Cerebellar nuclear complex (tissue), 1 donor: ENCODE measurements around the gene SYT5.
"Not testable (repeated sequence)": the region's sequence is repeated elsewhere in the genome, so short reads cannot be mapped to it uniquely, and the experiment has no call there.

Experiments
- DNase-seq, 2 experiments: peaks; one replicate each; lab custom pipeline; 2025; lab: John Stamatoyannopoulos, UW

The SYT5 gene

DNA sequence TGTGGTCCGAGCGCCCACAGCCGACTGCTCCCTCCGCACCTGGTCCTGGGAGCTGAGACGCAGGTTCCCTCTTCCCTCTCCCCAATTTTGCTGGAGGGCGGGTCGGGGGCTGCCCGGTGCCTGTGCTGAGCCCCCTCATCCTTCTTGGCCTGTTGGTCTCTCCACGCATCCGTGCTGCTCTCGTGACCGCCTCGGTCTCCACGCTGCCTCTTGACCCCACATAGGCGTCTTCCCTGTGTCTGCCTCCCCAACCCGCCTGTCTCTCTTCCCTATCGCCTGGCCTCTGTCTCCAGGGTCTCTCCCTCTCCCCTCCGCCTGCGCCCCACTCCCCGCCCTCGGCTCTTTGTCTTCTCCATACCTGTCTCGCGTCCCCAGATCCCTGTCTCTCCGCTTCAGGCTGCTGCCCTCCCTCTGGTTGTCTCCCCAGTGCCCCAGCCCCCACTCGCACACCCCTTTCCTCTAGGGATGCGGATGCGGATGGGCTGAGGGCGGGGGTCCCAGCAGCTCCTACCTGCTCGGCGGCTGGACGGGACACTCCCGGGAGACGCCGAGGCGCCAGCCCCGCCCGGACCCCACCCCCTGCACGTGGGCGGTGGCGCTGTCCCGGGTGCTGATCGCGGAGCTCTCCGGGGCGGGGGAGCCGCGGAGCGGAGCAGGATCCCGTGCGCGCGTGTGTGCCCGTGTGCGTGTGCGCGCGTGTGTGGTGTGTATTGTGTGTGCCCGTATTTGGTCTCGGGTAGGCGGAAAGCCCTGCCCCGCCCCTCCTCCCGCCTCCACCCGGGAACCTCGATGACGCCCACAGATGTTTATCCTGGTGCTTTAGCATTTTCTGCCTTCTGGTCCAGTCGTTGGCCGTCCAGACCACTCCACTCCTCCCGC, at the start of gene SYT5:
TSS of gene SYT5 (minus strand) at position 684 of the 879 bp plus-strand sequence. CDS start 1,248 bp downstream, outside the sequence.
- DNase-seq = no peak

GRCh38 chr19:55229789-55230182, 49.7 kb upstream of the SYT5 start:
- no peak for DNase-seq

GRCh38 chr19:55229145-55229788, 49.2 kb upstream of the SYT5 start:
- no peak for DNase-seq

- no peak for DNase-seq
Measured at GRCh38 chr19:55228403-55229031, 48.4 kb upstream of the SYT5 start, which contains the start of gene TMEM86B. Gene TMEM86B, minus strand, starts transcription at chr19:55228763. Its CDS starts 22 bp downstream, at chr19:55228741.

GRCh38 chr19:55228015-55228391, 47.9 kb upstream of the SYT5 start:
- no peak for DNase-seq

- no peak for DNase-seq
Measured at GRCh38 chr19:55227241-55228014, 47.3 kb upstream of the SYT5 start.

DNA sequence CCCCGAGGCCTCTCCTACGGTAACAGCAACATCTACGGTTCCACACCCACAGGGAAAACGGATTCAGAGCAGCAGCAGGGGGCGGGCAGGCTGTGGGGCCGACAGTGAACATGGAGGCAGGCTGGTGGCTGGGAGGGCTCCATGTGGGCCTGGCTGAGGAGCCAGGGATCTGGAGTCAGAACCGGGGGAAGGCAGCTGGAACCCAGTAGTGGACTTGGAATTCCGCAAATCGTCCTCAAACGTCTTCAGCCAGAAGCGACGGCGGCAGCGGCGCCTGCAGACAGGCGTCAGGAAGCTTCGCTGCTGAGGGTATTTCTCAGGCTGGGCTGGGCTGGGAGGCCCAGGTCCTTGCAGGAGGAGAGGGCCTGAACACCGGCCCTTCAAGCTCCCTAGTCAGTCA, 46.7 kb upstream of the SYT5 start:
- DNase-seq = no peak

DNA sequence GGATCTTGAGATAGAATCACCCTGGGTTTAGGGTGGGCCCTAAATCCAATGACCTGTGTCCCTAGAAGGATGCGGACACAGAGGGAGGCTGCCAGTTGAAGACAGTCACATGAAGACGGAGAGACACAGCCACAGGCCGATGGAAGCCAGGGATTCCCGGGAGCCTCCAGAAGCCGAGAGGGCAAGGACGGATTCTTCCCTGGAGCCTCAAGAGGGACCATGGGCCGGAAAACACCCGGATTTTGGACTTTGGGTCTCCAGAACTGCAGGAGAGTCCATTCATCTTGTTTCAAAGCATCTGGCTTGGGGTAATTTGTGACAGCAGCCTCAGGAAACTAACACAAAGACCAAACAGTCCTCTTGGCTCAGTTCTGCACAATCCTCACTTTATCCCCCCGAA, 46.2 kb upstream of the SYT5 start:
- DNase-seq = no peak

GRCh38 chr19:55225415-55225958, 45.4 kb upstream of the SYT5 start:
- DNase-seq = no peak

DNA sequence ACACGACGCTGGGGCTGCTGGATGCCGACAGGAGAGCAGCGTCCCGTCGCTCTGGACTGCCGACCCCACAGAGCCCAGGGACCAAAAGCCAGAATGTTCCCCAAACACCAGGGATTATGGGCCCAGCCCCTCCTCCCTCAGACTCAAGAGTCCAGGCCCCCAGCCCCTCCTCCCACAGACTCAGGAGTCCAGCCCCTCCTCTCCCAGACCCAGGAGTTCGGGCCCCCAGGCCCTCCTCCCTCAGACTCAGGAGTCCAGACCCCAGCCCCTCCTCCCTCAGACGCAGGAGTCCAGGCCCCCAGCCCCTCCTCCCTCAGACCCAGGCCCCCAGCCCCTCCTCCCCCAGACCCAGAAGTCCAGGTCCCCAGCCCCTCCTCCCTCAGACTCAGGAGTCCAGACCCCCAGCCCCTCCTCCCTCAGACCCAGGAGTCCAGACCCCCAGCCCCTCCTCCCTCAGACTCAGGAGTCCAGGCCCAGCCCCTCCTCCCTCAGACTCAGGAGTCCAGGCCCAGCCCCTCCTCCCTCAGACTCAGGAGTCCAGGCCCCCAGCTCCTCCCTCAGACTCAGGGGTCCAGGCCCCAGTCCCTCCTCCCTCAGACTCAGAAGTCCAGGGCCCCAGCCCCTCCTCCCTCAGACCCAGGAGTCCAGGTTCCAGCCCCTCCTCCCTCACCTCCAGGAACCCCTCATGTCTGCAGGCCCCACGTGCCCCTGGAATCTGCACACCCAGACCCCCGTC, 44.8 kb upstream of the SYT5 start:
- not testable (repeated sequence) for DNase-seq

- no peak for DNase-seq
Measured at GRCh38 chr19:55224038-55224665, 44.1 kb upstream of the SYT5 start.

- no peak for DNase-seq
Measured at GRCh38 chr19:55223291-55224037, 43.4 kb upstream of the SYT5 start.

GRCh38 chr19:55220525-55220924, 40.4 kb upstream of the SYT5 start:
- DNase-seq = no peak

- peak; percentile 37 to 87 for DNase-seq
Measured at GRCh38 chr19:55216461-55217198, 36.5 kb upstream of the SYT5 start.

GRCh38 chr19:55213547-55213946, 33.5 kb upstream of the SYT5 start:
- no peak for DNase-seq

DNA sequence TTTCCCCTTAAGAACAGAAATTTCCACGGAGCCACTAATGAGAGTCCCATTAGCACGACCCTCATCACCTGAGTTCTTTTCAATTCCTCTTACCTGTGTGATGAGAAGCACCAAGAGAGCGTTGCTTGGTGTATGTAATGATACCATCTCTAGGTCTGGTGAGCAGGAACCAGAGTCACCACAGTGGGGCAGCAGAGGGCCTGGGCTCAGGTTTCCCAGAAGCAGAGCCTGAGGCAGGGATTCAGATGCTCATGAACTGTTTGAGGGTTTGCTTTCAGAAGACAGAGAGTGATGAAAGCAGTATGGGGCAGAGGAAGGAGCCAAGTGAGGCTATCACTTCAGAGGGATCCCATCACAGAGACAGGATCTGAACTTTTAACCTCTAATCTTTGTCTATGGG, 32.4 kb upstream of the SYT5 start:
- DNase-seq = no peak

DNA sequence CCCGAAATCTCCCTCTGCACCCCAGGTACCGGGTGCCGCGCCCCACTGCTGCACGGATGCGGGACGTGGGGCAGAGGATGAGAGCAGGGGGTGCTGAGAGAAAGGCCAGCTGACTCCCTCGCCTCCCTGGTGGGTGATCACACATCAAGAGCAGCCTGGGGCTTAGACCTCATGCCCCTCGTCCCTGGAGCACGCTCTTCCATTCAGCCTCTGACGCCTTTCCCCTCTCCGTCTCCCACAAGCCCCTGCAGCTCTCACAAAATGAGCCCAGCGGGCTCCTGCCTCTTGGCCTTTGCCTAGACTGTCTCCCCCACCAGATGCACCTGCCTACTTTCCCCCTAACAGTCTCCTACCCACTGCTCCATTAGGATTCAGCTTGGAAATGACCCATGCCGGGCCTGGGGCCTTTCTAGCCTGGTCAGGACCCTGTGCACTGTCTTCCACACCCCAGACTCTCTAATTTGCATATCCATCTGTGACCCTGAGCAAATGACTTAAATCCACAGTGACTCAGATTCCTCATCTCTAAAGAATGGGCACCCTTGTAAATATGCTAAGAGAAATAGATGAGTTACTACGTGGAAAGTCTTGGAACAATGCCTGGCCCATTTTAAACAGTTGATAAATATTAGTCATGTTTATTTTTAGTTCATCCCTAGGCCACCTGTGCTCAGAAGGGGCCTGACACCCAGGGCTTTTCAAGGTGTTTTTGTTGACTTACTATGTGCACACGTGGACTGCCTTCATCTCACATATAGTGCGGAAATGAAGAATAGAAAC, 29.8 kb upstream of the SYT5 start:
- DNase-seq = no peak
